HG03060 (cell line): ENCODE results near the gene MT3.
A peak's percentile ranks its signal among the peaks of the same experiment; 100 is the strongest.

ENCODE experiments used
- ATAC-seq: cut with Tn5 transposase; IDR thresholded peaks from one replicate; pipeline ENCODE4 v1.9.1; 2021; ENCODE audit warnings: low read depth, moderate number of reproducible peaks; ENCODE audit not compliant: unreplicated experiment

The MT3 gene

GRCh38 chr16:56628486-56629350 is 39.4 kb downstream of the MT3 start:
- ATAC-seq, result no peak

GRCh38 chr16:56629531-56629930 is 40.2 kb downstream of the MT3 start:
- no peak for ATAC-seq

- ATAC-seq, result peak; percentile 82
These were observed 40.8 kb downstream of the MT3 start for GRCh38 chr16:56630134-56630533.

- ATAC-seq, result no peak
These were observed 41.9 kb downstream of the MT3 start for GRCh38 chr16:56631197-56631596.

GRCh38 chr16:56631832-56632155 is 42.5 kb downstream of the MT3 start:
- no peak for ATAC-seq

GRCh38 chr16:56632156-56632847 is 43.0 kb downstream of the MT3 start, which contains the start of gene MT1M:
Gene MT1M (plus strand): TSS chr16:56632659. CDS start chr16:56632732, 73 bp downstream.
- ATAC-seq, result no peak

GRCh38 chr16:56632848-56633365 is 43.6 kb downstream of the MT3 start:
- ATAC-seq, result no peak

- no peak for ATAC-seq
These were observed 44.2 kb downstream of the MT3 start for GRCh38 chr16:56633535-56633934.

GRCh38 chr16:56634715-56635440 is 45.5 kb downstream of the MT3 start:
- no peak for ATAC-seq

- ATAC-seq, result no peak
These were observed 46.2 kb downstream of the MT3 start for GRCh38 chr16:56635441-56635967.

- no peak for ATAC-seq
These were observed 47.5 kb downstream of the MT3 start for GRCh38 chr16:56636616-56637413.

GRCh38 chr16:56637814-56638750 is 48.8 kb downstream of the MT3 start, which contains the start of gene MT1A:
Gene MT1A (plus strand): TSS chr16:56638666. CDS start chr16:56638739, 73 bp downstream.
- no peak for ATAC-seq

GRCh38 chr16:56639045-56639444 is 49.7 kb downstream of the MT3 start:
- ATAC-seq, result no peak

GRCh38 chr16:56640076-56640475 is 50.7 kb downstream of the MT3 start:
- no peak for ATAC-seq
